ENCODE results near the gene ITGA2. TPM values are rescaled to one million over a fixed set of nuclear protein-coding genes. Genes with fewer than 3 reads are reported as not detected.

Gene ITGA2
- total RNA-seq, 3 donors from 2014 or later: 1.0 to 1.1 (median 1.1) TPM

DNA sequence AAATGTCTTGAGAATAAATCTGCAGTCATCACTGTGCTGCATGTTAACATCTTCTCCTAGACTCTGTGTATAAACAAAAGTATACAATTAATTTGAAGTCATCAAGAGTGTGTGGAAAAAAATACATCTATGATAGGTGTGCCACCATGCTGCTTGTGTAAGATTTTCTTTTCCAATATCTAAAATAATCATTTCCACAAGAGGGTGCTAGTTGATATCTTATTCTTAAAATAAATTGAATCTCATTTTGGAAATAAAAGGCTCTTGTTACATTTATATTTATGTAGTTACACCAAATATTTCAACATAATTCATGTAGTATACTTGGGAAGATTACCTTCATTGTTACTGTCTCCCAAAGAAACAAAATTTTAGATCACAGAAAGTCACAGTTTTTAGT, 134.6 kb downstream of the ITGA2 start:
- Mint-ChIP-seq H3K4me1 (ENCODE audit: low read depth) (no peaks in the 10 kb centered on the region), H3K27me3 (ENCODE audit: low read depth) (peaks cover 7% of the 10 kb centered on the region), H3K36me3 (ENCODE audit: insufficient read depth) (no peaks in the 10 kb centered on the region), H3K4me3 (no peak overlapping the region), H3K9me3 (no peaks in the 10 kb centered on the region)
- DNase-seq: no peak
- ATAC-seq: no peak

DNA sequence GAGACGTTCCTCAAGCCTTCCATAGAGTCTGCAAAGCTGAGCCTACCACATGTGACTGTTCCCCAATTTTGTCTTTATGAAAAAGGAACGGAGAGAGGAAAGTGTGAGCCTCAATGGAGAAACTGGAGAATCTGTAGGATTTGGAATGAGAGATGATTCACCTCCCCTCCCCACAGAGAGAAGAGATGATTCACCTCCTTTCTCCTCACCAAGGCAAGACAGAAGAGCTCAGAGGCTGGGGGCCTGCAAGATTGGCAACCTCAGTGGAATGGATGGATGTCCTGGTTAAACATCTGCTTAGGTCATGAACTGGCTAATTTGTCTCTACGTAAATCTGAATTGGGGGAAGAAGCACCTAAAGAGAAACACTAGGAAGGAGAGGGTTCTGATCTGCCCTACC, 137.4 kb downstream of the ITGA2 start:
- Mint-ChIP-seq H3K9me3 (no peaks in the 10 kb centered on the region), H3K27me3 (ENCODE audit: low read depth) (peaks cover 5% of the 10 kb centered on the region), H3K4me3 (no peak overlapping the region), H3K4me1 (ENCODE audit: low read depth) (no peaks in the 10 kb centered on the region), H3K36me3 (ENCODE audit: insufficient read depth) (no peaks in the 10 kb centered on the region)
- no peak for DNase-seq
- ATAC-seq: no peak

GRCh38 chr5:53127107-53127506, 138.0 kb downstream of the ITGA2 start:
- H3K27me3 Mint-ChIP-seq (ENCODE audit: low read depth): peaks cover 5% of the 10 kb centered on the region
- H3K4me1 Mint-ChIP-seq (ENCODE audit: low read depth): no peaks in the 10 kb centered on the region
- DNase-seq: no peak
- H3K9me3 Mint-ChIP-seq: no peaks in the 10 kb centered on the region
- no peak overlapping the region for H3K4me3 Mint-ChIP-seq
- no peaks in the 10 kb centered on the region for H3K36me3 Mint-ChIP-seq (ENCODE audit: insufficient read depth)
- ATAC-seq: no peak

DNA sequence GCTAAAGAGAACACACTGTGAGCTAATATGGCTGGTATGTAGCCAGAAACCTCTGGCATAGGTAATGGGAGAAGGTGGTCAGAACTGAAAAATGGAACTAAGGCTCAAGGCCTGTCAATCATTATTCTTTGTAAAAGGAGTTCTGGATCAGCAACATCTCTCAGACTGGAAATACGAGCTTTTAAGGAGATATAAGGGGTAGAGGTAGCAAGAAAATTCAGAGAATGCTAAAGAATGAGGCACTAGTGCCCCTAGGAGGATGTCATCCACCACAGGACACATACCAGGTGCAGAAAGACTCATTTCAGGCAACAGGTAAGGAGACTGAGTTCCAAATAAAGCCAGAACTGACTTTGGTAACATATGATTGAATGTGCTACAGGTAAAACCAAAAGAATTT, 139.3 kb downstream of the ITGA2 start:
- Mint-ChIP-seq H3K4me1 (ENCODE audit: low read depth) (no peaks in the 10 kb centered on the region), H3K27me3 (ENCODE audit: low read depth) (peaks cover 5% of the 10 kb centered on the region), H3K9me3 (no peaks in the 10 kb centered on the region), H3K4me3 (no peak overlapping the region), H3K36me3 (ENCODE audit: insufficient read depth) (no peaks in the 10 kb centered on the region)
- ATAC-seq: no peak
- DNase-seq: no peak

- Mint-ChIP-seq H3K36me3 (ENCODE audit: insufficient read depth) (no peaks in the 10 kb centered on the region), H3K4me1 (ENCODE audit: low read depth) (no peaks in the 10 kb centered on the region), H3K4me3 (no peak overlapping the region), H3K9me3 (no peaks in the 10 kb centered on the region), H3K27me3 (ENCODE audit: low read depth) (peaks cover 5% of the 10 kb centered on the region)
- DNase-seq (no peak), ATAC-seq (no peak)
Observed at GRCh38 chr5:53130266-53130665, 141.1 kb downstream of the ITGA2 start.

DNA sequence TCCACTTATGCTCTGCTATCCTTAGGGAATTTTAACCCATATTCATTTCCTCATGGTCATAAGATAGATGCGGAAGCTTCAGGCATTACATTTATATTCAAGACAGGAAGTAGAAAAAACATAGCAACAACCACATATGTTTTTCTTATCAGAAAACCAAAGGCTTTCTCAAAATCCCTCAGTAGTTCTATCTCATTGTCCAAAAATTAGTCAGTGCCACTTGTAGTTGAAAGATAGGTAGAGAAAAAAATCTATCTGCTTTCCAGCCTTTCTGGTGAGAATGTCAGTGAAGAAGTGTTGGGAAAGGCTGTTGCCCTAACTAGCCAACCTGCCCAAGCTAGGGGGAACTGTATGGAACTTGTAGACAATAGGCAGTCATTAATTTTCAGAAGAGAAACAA, 143.9 kb downstream of the ITGA2 start:
- ATAC-seq: no peak
- no peaks in the 10 kb centered on the region for H3K27me3 Mint-ChIP-seq (ENCODE audit: low read depth)
- H3K36me3 Mint-ChIP-seq (ENCODE audit: insufficient read depth): no peaks in the 10 kb centered on the region
- no peaks in the 10 kb centered on the region for H3K4me1 Mint-ChIP-seq (ENCODE audit: low read depth)
- no peaks in the 10 kb centered on the region for H3K9me3 Mint-ChIP-seq
- DNase-seq: no peak
- no peak overlapping the region for H3K4me3 Mint-ChIP-seq

Other genes with a start within 250 kb of the ITGA2 start
- gene ITGA1, start 201.4 kb upstream of the ITGA2 start, total RNA-seq: 1 to 10 TPM; 2.1 to 6.3 (median 4.7) TPM
- gene PELO, start 201.4 kb upstream of the ITGA2 start, total RNA-seq: 10 to 100 TPM; 21.2 to 26.5 (median 23.7) TPM
- gene MOCS2, start 120.4 kb downstream of the ITGA2 start, total RNA-seq: 10 to 100 TPM; 24.2 to 25.4 (median 24.5) TPM